Activated naive CD8-positive, alpha-beta T cell treated with anti-CD3 and anti-CD28 coated beads, Interleukin-2, amount 50 U/mL, for 16 hours (primary cell): ENCODE measurements around the gene GALNT9.
"Not testable (repeated sequence)": the region's sequence is repeated elsewhere in the genome, so short reads cannot be mapped to it uniquely, and the experiment has no call there.

Source experiments
- DNase-seq: peaks from one replicate; pipeline ENCODE4 v3.0.0-alpha.2; 2020; ENCODE audit warnings: low read depth, low spot score

The GALNT9 gene

GRCh38 chr12:132236129-132236929 lies 93.1 kb downstream of the GALNT9 start:
- DNase-seq = no peak

GRCh38 chr12:132235116-132235820 lies 94.1 kb downstream of the GALNT9 start:
- no peak for DNase-seq

DNA sequence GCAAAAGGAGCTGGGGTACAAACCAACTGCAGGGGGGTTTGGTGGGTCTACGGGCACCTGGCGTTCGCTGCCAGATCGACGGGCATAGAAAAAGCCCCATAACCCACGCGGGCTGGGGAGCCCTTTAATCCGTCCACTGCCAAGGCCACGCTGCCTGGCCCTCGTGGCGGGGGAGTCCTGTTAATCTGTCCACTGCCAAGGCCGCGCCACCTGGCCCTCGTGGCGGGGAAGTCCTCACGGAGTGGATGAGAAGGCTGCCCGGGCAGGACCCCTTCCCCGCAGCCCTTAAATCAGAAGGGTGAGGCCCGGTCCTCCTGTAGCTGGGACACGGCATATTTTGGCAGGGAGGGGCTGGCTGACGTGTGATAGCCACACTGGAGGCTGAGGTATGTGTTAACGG lies 99.0 kb downstream of the GALNT9 start:
- DNase-seq = no peak

- no peak for DNase-seq
Observed at GRCh38 chr12:132229926-132230325, 99.5 kb downstream of the GALNT9 start.

DNA sequence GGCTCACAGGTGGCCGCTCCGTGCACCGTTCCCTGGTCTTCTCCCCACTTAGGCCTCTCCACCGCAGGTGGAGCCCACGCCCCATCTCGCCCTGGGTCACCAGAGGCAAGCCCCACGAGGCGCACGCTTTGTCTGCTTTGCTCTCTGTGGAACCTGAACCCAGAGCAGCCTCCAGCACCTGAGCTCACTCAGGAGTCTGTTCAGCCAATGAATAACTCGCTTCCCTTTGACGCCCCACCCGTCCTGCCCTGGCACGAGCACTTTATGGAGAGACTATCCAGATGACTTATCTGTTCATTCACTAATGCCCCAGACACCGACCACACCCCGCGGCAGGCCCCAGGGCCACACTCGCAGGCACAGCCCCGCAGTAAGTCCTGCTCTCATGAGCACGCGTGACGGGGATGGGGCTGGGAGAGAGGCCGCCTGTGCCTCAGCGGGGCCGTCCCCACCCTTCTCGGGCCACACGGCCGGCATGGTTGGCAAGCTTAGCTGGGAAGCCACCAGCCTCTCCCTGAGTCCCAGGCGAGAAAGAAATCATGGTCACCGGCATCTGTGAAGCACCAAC lies 100.1 kb downstream of the GALNT9 start:
- DNase-seq = no peak

DNA sequence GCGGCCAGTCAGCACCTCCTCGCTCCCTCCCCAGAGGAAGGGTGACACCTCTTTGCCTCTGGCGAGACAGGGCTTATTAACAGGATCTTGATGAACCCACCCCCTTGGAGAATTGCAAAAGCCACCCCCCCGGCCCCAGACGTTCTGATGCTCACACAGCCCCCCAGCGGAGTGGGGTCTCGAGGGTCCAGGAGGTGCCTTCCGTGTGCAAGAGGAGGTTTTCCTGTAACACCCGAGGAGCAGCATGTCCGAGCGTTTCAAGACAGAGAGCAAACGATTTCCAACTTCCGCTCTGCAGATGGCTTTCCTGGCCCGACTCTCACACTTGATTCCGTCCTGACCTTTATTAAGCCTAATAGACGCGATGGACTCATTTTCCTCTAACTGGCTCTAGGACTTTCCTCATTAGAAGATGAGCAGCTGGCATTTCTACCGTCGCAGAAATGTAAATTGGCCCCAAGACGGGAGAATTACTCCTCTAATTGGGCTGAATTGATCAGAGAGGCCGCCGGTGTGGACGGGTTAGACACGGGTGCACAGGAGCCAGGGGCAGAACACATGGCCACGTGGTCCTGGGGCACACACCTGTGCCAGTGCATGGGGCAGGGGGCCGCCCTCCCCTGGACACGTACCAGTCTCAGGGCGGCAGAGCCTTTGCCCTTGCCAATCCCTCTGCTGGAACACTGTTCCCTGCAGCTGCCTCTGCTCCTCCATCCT lies 100.8 kb downstream of the GALNT9 start:
- DNase-seq = no peak

DNA sequence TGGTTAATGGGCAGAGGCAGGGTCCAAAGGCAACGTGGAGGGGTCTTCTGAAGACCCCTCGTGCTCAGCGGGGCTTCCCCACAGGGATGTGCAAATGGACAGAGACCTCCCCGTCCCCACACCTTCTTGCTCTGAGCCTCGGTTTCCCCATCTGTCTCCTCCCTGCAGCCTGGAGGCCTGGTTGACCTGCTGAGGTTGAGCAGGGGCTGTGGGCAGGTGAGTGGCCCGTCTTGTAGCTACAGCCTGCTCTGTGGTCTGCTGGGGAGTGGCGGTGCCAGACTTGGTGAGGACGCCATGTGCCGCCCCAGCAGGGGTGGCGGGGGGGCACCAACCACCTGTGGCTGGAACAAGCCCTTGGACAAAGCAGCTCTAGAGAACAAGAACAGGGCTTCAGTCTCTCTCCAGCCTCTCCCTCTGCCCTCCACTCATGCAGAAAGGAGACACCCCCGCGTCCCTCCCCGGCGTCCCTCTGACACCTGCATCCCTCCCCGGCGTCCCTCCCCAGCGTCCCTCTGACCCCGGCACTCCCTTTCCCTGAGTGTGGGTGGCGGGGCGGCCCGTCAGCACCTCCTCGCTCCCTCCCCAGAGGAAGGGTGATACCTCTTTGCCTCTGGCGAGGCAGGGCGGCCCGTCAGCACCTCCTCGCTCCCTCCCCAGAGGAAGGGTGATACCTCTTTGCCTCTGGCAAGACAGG lies 101.5 kb downstream of the GALNT9 start:
- no peak for DNase-seq

- no peak for DNase-seq
Observed at GRCh38 chr12:132227118-132227517, 102.3 kb downstream of the GALNT9 start.

DNA sequence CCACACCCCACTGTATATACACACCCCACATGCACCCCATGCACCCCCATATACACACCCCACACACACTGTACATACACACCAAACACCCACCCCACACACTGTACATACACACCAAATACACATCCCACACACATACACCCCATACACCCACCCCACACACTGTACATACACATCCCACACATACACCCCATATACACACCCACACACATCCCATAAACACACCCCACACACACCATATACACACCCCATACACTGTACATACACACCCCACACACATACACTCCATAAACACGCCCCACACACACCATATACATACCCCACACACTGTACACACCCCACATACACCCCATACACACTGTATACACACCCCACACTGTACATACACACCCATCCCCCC lies 102.8 kb downstream of the GALNT9 start:
- DNase-seq = no peak

GRCh38 chr12:132225214-132225613 lies 104.2 kb downstream of the GALNT9 start:
- DNase-seq = no peak

DNA sequence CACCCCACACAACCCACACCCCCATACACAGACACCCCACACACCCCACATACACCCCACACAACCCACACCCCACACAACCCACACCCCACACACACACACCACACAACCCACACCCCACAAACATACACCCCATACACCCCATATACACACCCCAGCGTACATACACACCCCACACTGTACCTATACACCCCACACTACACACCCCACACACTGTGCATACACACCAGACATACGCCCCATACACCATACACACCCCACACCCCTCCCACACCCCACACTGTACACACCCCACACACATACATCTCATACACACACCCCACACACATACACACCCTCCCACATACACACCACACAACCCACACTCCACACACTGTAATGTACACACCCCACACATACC lies 104.9 kb downstream of the GALNT9 start:
- DNase-seq = no peak

- no peak for DNase-seq
Observed at GRCh38 chr12:132222808-132223173, 106.6 kb downstream of the GALNT9 start.

- DNase-seq = no peak
Observed at GRCh38 chr12:132222096-132222807, 107.1 kb downstream of the GALNT9 start.

DNA sequence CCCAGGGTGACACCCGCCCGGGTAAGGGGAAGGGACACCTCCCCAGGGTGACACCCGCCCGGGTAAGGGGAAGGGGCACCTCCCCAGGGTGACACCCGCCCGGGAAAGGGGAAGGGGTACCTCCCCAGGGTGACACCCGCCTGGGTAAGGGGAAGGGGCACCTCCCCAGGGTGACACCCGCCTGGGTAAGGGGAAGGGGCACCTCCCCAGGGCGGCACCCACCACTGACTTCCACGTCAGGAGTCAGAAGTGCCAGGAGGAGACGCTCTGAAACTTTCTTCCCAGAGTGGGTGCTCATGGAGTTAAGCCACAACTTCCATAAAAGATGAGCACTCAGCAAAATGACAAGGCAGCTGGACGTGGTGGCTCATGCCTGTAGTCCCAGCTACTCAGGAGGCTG lies 109.6 kb downstream of the GALNT9 start:
- not testable (repeated sequence) for DNase-seq

GRCh38 chr12:132219323-132219722 lies 110.1 kb downstream of the GALNT9 start:
- no peak for DNase-seq

DNA sequence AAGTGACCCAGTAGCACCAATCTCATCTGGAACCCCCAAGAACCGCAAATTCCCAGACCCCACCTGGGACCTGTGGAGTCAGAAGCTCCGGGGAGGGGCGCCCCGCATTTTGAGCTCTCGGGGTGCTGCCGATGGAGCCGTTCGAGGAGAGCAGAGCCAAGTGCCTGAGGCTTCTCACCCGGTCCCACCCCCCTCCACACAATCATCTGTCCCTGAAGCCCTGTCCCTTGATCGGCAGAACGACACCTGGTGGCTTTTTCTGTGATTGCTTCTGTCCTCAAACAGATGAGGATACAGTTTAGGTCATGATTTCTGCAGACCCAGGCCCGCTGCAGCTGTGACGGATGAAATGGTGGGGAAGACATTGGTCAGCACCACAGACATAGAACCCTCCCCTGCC lies 110.5 kb downstream of the GALNT9 start:
- peak; percentile 14 for DNase-seq

DNA sequence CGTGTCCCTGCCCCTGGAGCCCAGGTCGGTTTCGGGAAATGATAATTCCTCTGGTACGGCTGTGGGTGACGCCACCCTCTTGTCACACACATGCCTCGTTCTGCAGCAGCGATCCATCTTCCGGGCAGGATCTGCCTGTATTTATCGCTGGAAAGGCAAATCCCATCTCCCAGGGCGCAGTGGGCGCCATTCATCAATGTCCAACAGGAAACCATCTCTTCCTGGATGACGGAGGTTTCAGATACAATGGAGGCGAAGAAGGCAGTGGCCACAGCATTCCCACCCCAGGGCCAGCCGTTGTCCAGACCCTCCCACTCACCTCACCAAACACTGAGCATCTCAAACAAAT lies 110.9 kb downstream of the GALNT9 start:
- no peak for DNase-seq

DNA sequence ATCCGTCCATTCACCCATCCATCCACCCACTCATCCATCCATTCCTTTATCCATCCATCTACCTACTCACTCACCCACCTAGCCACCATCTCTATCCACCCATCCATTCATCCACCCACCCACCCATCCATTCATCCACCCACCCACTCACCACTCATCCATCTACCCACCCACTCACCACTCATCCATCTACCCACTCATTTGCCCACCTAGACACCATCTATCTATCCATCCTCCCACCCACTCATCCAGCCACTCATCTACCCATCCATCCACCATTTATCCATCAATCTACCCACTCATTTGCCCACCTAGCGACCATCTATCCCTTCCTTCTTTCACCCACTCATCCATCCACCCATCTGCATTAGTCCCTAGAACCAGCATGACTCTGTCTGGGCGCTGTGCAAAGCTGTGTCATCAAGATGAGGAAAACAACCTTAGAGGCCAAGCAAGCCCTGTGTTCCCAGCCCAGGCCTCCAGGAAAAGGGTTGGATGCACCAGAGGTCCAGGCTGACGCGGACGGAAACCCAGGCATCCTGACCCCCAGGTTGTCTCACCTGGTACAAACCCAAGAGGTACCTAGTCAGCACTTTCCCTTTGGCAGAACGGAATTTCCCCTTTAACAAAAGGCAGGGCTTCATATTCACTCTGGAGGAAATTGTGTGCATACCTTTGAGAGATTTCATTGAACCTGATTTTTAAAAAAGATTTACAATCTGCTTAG lies 111.4 kb downstream of the GALNT9 start:
- no peak for DNase-seq

DNA sequence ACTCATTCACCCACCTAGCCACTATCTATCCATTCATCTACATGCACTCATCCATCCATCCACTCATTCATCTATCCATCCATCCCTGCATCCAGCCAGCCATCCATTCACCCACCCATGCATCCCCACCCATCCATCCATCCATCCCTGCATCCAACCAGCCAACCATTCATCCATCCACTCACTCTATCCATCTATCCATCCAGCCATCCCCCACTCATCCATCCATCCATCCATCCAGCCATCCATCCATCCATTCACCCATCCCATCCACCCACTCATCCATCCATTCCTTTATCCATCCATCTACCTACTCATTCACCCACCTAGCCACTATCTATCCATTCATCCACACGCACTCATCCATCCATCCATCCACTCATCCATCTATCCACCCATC lies 112.0 kb downstream of the GALNT9 start:
- DNase-seq = no peak

DNA sequence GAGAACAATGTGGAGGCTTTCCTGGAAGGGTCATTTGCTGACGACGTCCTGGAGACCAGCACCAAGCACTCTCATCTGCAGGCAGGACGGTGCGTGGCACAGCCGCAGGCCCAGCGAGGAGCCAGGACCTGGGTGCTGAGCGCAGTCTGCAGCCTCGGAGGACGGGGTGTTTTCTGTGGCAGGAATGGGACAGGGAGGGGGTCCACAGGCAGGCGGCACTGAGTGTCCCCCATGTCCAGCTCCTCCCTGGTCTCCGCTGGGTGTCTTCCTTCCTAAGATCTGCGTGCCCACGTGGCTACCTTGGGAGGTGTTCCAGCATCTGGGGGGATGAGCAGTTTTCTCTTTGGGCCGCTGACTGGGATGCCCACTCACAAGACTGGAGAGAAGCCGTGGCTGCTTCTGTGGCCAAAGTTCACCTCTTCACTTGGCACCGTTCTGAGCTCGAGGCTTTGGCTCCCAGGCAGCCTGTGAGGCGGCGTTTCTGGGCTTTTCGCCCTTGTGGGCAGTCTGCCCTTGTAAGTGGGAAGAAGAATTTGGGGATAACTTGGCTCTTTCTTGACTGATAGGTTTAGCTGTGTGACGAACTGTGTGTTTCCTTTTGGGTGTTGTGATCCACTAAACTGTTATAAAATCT lies 112.9 kb downstream of the GALNT9 start:
- no peak for DNase-seq
